ENCODE results near the gene RNASE13. TPM values are rescaled to one million over a fixed set of nuclear protein-coding genes. Genes with fewer than 3 reads are reported as not detected.

The RNASE13 gene, protein sequence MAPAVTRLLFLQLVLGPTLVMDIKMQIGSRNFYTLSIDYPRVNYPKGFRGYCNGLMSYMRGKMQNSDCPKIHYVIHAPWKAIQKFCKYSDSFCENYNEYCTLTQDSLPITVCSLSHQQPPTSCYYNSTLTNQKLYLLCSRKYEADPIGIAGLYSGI
- total RNA-seq = not detected

DNA sequence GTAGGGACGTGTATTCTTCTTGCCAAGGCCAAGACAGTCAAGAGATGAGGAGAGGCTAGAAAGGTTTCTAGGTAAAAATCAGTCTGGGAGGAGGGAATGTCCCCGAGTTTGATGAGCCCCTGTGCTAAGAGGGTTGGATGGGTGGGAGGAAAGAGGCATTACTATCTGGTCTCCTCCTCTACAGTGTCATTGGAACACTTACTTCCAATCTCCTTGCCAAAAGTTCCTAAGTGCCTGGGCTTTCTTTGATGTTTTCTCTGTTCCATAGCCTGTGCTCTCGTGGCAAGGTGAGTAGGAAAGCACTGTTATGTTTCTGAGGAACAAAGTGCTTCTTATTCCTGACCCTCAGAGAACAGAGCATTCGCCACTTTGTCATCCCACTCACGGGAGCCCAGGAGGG lies at the start of gene RNASE13:
Gene RNASE13 (minus strand): TSS at position 101 of the 400 bp plus-strand sequence. CDS start 519 bp downstream, outside the sequence.
- ATAC-seq (no peak), DNase-seq (no peak)
- Mint-ChIP-seq H3K36me3 (ENCODE audit: low read depth) (no peaks in the 10 kb centered on the region), H3K27me3 (no peaks in the 10 kb centered on the region), H3K27ac (no peak within 1 kb of the TSS), H3K4me1 (ENCODE audit: low read depth) (no peaks in the 10 kb centered on the region), H3K4me3 (no peak within 1 kb of the TSS), H3K9me3 (no peaks in the 10 kb centered on the region)
- ChIA-PET CTCF (interaction anchor here (1.4 to 7.1 kb wide), 2 partner anchors 13 to 20 kb away, joined by 3 to 76 read pairs; no protein-coding TSS in a partner anchor), POLR2A (interaction anchor here (1.1 kb wide), 1 partner anchor 69 kb away, joined by 3 read pairs; no protein-coding TSS in a partner anchor)
- TF ChIP-seq, protein P1, sequence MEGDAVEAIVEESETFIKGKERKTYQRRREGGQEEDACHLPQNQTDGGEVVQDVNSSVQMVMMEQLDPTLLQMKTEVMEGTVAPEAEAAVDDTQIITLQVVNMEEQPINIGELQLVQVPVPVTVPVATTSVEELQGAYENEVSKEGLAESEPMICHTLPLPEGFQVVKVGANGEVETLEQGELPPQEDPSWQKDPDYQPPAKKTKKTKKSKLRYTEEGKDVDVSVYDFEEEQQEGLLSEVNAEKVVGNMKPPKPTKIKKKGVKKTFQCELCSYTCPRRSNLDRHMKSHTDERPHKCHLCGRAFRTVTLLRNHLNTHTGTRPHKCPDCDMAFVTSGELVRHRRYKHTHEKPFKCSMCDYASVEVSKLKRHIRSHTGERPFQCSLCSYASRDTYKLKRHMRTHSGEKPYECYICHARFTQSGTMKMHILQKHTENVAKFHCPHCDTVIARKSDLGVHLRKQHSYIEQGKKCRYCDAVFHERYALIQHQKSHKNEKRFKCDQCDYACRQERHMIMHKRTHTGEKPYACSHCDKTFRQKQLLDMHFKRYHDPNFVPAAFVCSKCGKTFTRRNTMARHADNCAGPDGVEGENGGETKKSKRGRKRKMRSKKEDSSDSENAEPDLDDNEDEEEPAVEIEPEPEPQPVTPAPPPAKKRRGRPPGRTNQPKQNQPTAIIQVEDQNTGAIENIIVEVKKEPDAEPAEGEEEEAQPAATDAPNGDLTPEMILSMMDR (IDR thresholded peaks at IDR 0.05) = no peak
- intact Hi-C loops (cut with micrococcal nuclease) = no loop called here

DNA sequence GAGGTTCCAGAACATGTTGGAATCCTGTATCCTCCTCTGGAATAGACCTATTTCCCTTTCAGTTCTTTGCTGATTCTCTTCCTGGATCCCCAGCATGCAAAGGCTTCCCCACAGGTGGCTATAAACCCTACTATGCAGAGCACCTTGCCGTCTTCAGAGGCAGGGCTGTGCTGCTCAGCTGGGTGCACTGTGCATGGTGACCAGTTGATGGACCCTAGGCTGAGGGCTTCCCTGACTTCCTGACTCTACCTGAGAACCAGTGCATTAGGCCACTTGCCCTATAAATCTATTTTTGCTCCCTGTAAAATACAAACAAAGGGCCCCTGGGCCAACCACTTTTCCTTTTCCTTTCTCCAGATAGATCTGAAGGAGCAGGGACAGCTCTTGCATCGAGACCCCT lies 49.8 kb upstream of the RNASE13 start:
- ATAC-seq (no peak), DNase-seq (no peak)
- POLR2A ChIA-PET = no interaction called here
- intact Hi-C loops (cut with micrococcal nuclease) = no loop called here
- H3K9me3 Mint-ChIP-seq = no peaks in the 10 kb centered on the region
- TF ChIP-seq, protein P1 (IDR thresholded peaks at IDR 0.05) = no peak
- H3K4me1 Mint-ChIP-seq (ENCODE audit: low read depth) = peaks cover 16% of the 10 kb centered on the region
- H3K27me3 Mint-ChIP-seq = no peaks in the 10 kb centered on the region
- CTCF ChIA-PET = interaction anchor here (1.3 to 2.7 kb wide), 6 partner anchors 8 to 70 kb away, joined by 3 to 17 read pairs (median 10); partner anchors contain the start of gene ARHGEF40
- H3K4me3 Mint-ChIP-seq = no peak overlapping the region
- H3K36me3 Mint-ChIP-seq (ENCODE audit: low read depth) = no peaks in the 10 kb centered on the region
- no peak overlapping the region for H3K27ac Mint-ChIP-seq

DNA sequence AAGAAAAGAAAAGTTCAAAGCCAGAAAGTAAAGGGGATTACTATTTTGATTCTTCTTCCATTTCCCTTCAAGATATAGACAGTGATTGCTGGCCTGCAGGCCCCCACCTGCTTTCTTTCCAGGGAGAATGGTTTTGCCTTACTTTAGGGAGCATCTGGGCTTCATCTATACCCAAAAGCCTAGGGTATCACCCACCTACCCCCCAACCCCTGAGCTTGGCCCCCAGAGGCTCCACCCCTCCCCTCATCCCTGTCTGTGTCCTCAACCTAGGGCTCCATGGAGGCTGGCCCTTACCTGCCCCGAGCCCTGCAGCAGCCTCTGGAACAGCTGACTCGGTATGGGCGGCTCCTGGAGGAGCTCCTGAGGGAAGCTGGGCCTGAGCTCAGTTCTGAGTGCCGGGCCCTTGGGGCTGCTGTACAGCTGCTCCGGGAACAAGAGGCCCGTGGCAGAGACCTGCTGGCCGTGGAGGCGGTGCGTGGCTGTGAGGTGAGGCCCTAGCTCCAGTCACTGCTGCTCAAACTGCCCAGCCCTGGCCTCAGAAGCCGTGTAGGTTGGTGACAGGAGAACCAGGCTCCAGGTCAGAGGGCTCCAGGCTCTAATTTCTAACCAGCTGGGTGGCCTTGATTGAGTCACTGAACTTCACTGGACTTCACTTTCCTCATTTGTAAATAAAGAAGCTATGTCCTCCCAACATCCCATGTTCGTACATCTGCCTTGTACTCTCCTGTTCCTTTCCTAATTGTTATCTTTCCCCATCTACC lies 49.1 kb upstream of the RNASE13 start:
- Mint-ChIP-seq H3K4me3 (no peak overlapping the region), H3K27ac (no peak overlapping the region), H3K27me3 (no peaks in the 10 kb centered on the region), H3K4me1 (ENCODE audit: low read depth) (peaks cover 16% of the 10 kb centered on the region), H3K36me3 (ENCODE audit: low read depth) (no peaks in the 10 kb centered on the region), H3K9me3 (no peaks in the 10 kb centered on the region)
- DNase-seq (no peak), ATAC-seq (no peak)
- CTCF ChIA-PET = interaction anchor here (1.3 to 2.7 kb wide), 7 partner anchors 9 to 36 kb away, joined by 3 to 17 read pairs (median 5); partner anchors contain the start of gene ARHGEF40
- POLR2A ChIA-PET = no interaction called here
- TF ChIP-seq, protein P1 (IDR thresholded peaks at IDR 0.05) = no peak
- intact Hi-C loops (cut with micrococcal nuclease) = no loop called here

DNA sequence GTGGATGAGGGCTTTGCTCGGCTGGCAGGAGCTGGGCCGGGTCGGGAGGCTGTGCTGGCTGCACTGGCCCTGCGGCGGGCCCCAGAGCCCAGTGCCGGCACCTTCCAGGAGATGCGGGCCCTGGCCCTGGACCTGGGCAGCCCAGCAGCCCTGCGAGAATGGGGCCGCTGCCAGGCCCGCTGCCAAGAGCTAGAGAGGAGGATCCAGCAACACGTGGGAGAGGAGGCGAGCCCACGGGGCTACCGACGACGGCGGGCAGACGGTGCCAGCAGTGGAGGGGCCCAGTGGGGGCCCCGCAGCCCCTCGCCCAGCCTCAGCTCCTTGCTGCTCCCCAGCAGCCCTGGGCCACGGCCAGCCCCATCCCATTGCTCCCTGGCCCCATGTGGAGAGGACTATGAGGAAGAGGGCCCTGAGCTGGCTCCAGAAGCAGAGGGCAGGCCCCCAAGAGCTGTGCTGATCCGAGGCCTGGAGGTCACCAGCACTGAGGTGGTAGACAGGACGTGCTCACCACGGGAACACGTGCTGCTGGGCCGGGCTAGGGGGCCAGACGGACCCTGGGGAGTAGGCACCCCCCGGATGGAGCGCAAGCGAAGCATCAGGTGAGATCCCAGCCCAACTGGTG lies 47.0 kb upstream of the RNASE13 start:
- ChIA-PET CTCF (interaction anchor here (0.6 to 4.9 kb wide), 5 partner anchors 11 to 67 kb away, joined by 3 to 20 read pairs (median 4); no protein-coding TSS in a partner anchor), POLR2A (interaction anchor here (1.4 kb wide), 1 partner anchor 10 kb away, joined by 3 read pairs; no protein-coding TSS in a partner anchor)
- ATAC-seq (no peak), DNase-seq (no peak)
- Mint-ChIP-seq H3K9me3 (no peaks in the 10 kb centered on the region), H3K36me3 (ENCODE audit: low read depth) (no peaks in the 10 kb centered on the region), H3K4me3 (no peak overlapping the region), H3K27me3 (no peaks in the 10 kb centered on the region), H3K4me1 (ENCODE audit: low read depth) (peaks cover 3% of the 10 kb centered on the region), H3K27ac (no peak overlapping the region)
- TF ChIP-seq, protein P1 (IDR thresholded peaks at IDR 0.05) = no peak
- intact Hi-C loops (cut with micrococcal nuclease) = no loop called here
